Gastroesophageal sphincter (tissue), 3 donors: ENCODE results near the gene NAALADL2.

ENCODE experiments used
- POLR2A ChIP-seq, 2 donors: fragments of 450-650 bp; IDR thresholded peaks; one replicate each; pipeline ENCODE4 v1.6.1; 2017; ENCODE audit warnings: antibody characterized with exemption in 2 of 2, mild to moderate bottlenecking in 2 of 2, moderate library complexity in 1 of 2
- TF ChIP-seq, protein P1 (sequence below), 4 experiments: fragments of 200-600 bp in 2 of 4; fragments of 450-650 bp in 2 of 4; sonication (generic) in 1 of 4; IDR thresholded peaks; one replicate each; pipeline ENCODE4 v1.5.1; 2017 to 2019; ENCODE audit warnings: antibody characterized with exemption in 4 of 4, mild to moderate bottlenecking in 2 of 4, moderate library complexity in 2 of 4

DNA sequence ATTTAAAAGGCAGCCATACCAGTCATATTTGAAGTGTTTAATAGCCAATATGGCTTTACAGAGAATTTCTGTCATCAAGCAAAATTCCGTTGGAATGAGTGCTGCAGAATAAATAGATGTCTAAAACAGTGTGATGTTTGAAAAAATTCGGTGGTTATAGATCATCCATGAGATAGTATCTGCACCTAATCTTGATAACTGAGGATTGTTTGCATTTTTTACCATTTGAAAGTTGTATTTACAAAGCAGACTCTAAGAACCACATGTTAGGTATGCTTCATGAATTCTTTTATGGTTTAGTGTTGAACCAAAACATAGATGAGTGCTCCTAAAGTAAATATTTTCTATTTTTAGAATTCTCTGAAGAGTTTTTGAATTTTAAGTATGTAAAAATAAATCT, 476.1 kb downstream of the NAALADL2 start:
- TF ChIP-seq, protein P1, sequence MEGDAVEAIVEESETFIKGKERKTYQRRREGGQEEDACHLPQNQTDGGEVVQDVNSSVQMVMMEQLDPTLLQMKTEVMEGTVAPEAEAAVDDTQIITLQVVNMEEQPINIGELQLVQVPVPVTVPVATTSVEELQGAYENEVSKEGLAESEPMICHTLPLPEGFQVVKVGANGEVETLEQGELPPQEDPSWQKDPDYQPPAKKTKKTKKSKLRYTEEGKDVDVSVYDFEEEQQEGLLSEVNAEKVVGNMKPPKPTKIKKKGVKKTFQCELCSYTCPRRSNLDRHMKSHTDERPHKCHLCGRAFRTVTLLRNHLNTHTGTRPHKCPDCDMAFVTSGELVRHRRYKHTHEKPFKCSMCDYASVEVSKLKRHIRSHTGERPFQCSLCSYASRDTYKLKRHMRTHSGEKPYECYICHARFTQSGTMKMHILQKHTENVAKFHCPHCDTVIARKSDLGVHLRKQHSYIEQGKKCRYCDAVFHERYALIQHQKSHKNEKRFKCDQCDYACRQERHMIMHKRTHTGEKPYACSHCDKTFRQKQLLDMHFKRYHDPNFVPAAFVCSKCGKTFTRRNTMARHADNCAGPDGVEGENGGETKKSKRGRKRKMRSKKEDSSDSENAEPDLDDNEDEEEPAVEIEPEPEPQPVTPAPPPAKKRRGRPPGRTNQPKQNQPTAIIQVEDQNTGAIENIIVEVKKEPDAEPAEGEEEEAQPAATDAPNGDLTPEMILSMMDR (IDR thresholded peaks at IDR 0.05): no peak
- TF ChIP-seq POLR2A (IDR thresholded peaks at IDR 0.05): no peak
